ENCODE measurements around the gene CAP2. TPM values are rescaled to one million over a fixed set of nuclear protein-coding genes. Genes with fewer than 3 reads are reported as not detected.

Gene CAP2
- total and polyA plus RNA-seq, 9 of the 15 experiments (the other 6 are each of a cell fraction or from before 2014, with no cell fraction given), result not detected

Small RNA genes within 50 kb of the gene (small RNA-seq; reads per million reads assigned to genes)
- gene SUMO2P13, result not detected

Other genes with a start within 250 kb of the CAP2 start
- not detected in 2 replicates for gene RBM24, start 112.2 kb upstream of the CAP2 start, total RNA-seq (2014; rRNA removed)
- not detected in 2 replicates for gene RBM24, start 112.2 kb upstream of the CAP2 start, total RNA-seq (2014; rRNA removed; fragmentation: Illumina TruSeq; extraction: Trizol)
- not detected in 2 replicates for gene RBM24, start 112.2 kb upstream of the CAP2 start, total RNA-seq (2015; rRNA removed; fragmentation: Illumina TruSeq; extraction: Trizol)
- not detected in 2 replicates for gene RBM24, start 112.2 kb upstream of the CAP2 start, total RNA-seq (2021)
- gene RBM24, start 112.2 kb upstream of the CAP2 start, polyA plus RNA-seq (2011; rRNA removed), result not detected in 2 replicates
- not detected in 2 replicates for gene RBM24, start 112.2 kb upstream of the CAP2 start, polyA plus RNA-seq (2014; fragmentation: Illumina TruSeq; extraction: Trizol)
- gene RBM24, start 112.2 kb upstream of the CAP2 start, polyA plus RNA-seq (2014; fragmentation: Nextera tagmentation; extraction: Ambion mirVana), result not detected
- not detected in 2 replicates for gene RBM24, start 112.2 kb upstream of the CAP2 start, polyA plus RNA-seq (2014; rRNA removed)
- gene FAM8A1, start 206.7 kb downstream of the CAP2 start, total RNA-seq (2014; rRNA removed), result 11.5 and 12.2 TPM in 2 replicates
- gene FAM8A1, start 206.7 kb downstream of the CAP2 start, total RNA-seq (2014; rRNA removed; fragmentation: Illumina TruSeq; extraction: Trizol), result 15.2 and 19.0 TPM in 2 replicates
- gene FAM8A1, start 206.7 kb downstream of the CAP2 start, total RNA-seq (2015; rRNA removed; fragmentation: Illumina TruSeq; extraction: Trizol), result 13.0 and 14.2 TPM in 2 replicates
- gene FAM8A1, start 206.7 kb downstream of the CAP2 start, total RNA-seq (2021), result 15.1 and 15.3 TPM in 2 replicates
- gene FAM8A1, start 206.7 kb downstream of the CAP2 start, polyA plus RNA-seq (2011; rRNA removed), result 21.7 and 23.6 TPM in 2 replicates
- gene FAM8A1, start 206.7 kb downstream of the CAP2 start, polyA plus RNA-seq (2014; fragmentation: Illumina TruSeq; extraction: Trizol), result 13.4 and 15.7 TPM in 2 replicates
- 1 to 10 TPM; 4.9 to 6.1 TPM for gene FAM8A1, start 206.7 kb downstream of the CAP2 start, polyA plus RNA-seq (2014; fragmentation: Nextera tagmentation; extraction: Ambion mirVana)
- 9.9 and 11.2 TPM in 2 replicates for gene FAM8A1, start 206.7 kb downstream of the CAP2 start, polyA plus RNA-seq (2014; rRNA removed)